A549 (cell line): ENCODE measurements around the gene MTA3. TPM values are rescaled to one million over a fixed set of nuclear protein-coding genes. Genes with fewer than 3 reads are reported as not detected.

Experiments used
- ATAC-seq, 2 experiments: fragments of 200-7000 bp in 1 of 2; fragments of >200 bp in 1 of 2; cut with Nextera tagmentation in 1 of 2; cut with Tn5 transposase in 1 of 2; 3 replicates each; pipeline versions ENCODE4 v1.8.0 to v1.9.1; 2018 to 2020; ENCODE audit warnings: mild to moderate bottlenecking in 1 of 2, moderate library complexity in 1 of 2
- CTCF ChIA-PET: fragments of 300-600 bp; sonication (Branson Sonifier 250); formaldehyde crosslinking; extraction: SDS; loops from one replicate; lab custom pipeline; 2021; ENCODE audit warnings: antibody characterized with exemption, inconsistent platforms; lab: Yijun Ruan, JAX
- POLR2A ChIA-PET: fragments of 350-600 bp; formaldehyde crosslinking; extraction: SDS; loops from one replicate; lab custom pipeline; 2021; ENCODE audit warnings: antibody characterized with exemption, inconsistent platforms; lab: Yijun Ruan, JAX
- DNase-seq, 2 experiments: peaks; one replicate each; pipeline versions ENCODE4 v3.0.0 to v3.0.0-alpha.2; 2011 to 2016; ENCODE audit warnings: low read depth in 1 of 2, low spot score in 1 of 2
- FAIRE-seq: peaks from 2 replicates; lab custom pipeline; 2011; peaks lifted over from hg19 to GRCh38; lab: Jason Lieb, UNC
- H3K27ac ChIP-seq, 2 experiments: fragments of >200 bp; sonication (Bioruptor Twin); formaldehyde crosslinking; 3 replicates each; pipeline ENCODE4 v1.5.1; 2016 to 2017
- H3K4me1 ChIP-seq: fragments of >200 bp; sonication (Bioruptor Twin); formaldehyde crosslinking; 3 replicates; pipeline ENCODE4 v1.6.1; 2016
- H3K4me2 ChIP-seq: fragments of >200 bp; sonication (Bioruptor Twin); formaldehyde crosslinking; 3 replicates; pipeline ENCODE4 v1.6.1; 2016
- H3K4me3 ChIP-seq: fragments of >200 bp; sonication (Bioruptor Twin); formaldehyde crosslinking; 3 replicates; pipeline ENCODE4 v1.5.1; 2016
- H3K9me3 ChIP-seq: fragments of >200 bp; sonication (Bioruptor Twin); formaldehyde crosslinking; 3 replicates; pipeline ENCODE4 v1.6.1; 2016
- BCL3 ChIP-seq: fragments of >200 bp; sonication (Bioruptor Twin); formaldehyde crosslinking; IDR thresholded peaks from 3 replicates; pipeline ENCODE4 v1.6.1; 2016
- CBX8 ChIP-seq: fragments of 200-600 bp; sonication (generic); IDR thresholded peaks from 2 replicates; pipeline ENCODE4 v1.6.1; 2016
- CEBPB ChIP-seq, 2 experiments: fragments of >200 bp in 1 of 2; sonication (Bioruptor Twin) in 1 of 2; formaldehyde crosslinking in 1 of 2; IDR thresholded peaks; 2 replicates each; pipeline ENCODE4 v1.6.1; 2012 to 2016
- EHMT2 ChIP-seq: fragments of 200-600 bp; sonication (generic); IDR thresholded peaks from 2 replicates; pipeline ENCODE4 v1.6.1; 2016; ENCODE audit warnings: antibody characterized with exemption, low read depth, mild to moderate bottlenecking, moderate library complexity
- FOXS1 ChIP-seq: fragments of 250-450 bp; sonication (Bioruptor Pico); IDR thresholded peaks from 2 replicates; pipeline ENCODE4 v1.5.0; 2020; ENCODE audit warnings: mild to moderate bottlenecking, moderate library complexity
- HOXB5 ChIP-seq: fragments of 250-450 bp; sonication (Bioruptor Pico); IDR thresholded peaks from 2 replicates; pipeline ENCODE4 v1.5.0; 2020; ENCODE audit warnings: mild to moderate bottlenecking, moderate library complexity
- JUNB ChIP-seq: fragments of >200 bp; sonication (Bioruptor Twin); formaldehyde crosslinking; IDR thresholded peaks from 2 replicates; pipeline ENCODE4 v1.6.1; 2016
- KDM1A ChIP-seq: fragments of 200-600 bp; sonication (generic); IDR thresholded peaks from 2 replicates; pipeline ENCODE4 v1.6.1; 2016; ENCODE audit warnings: low read depth, mild to moderate bottlenecking
- KDM5A ChIP-seq: fragments of 200-600 bp; sonication (generic); IDR thresholded peaks from 2 replicates; pipeline ENCODE4 v1.6.1; 2016; ENCODE audit warnings: antibody characterized with exemption, mild to moderate bottlenecking
- MYC ChIP-seq: IDR thresholded peaks from 2 replicates; pipeline ENCODE4 v1.6.1; 2012; ENCODE audit warnings: mild to moderate bottlenecking, inconsistent platforms, low read length, improper control_type of control experiment, borderline replicate concordance
- NPAS2 ChIP-seq: fragments of 250-450 bp; sonication (Bioruptor Pico); IDR thresholded peaks from 2 replicates; pipeline ENCODE4 v1.8.0; 2022; ENCODE audit warnings: mild to moderate bottlenecking, moderate library complexity, borderline replicate concordance
- REST ChIP-seq: fragments of 200-600 bp; sonication (generic); IDR thresholded peaks from 2 replicates; pipeline ENCODE4 v1.6.1; 2016; ENCODE audit warnings: antibody characterized with exemption, mild to moderate bottlenecking, moderate library complexity
- RFX5 ChIP-seq: fragments of 450-650 bp; IDR thresholded peaks from 2 replicates; pipeline ENCODE4 v1.7.1; 2014; ENCODE audit warnings: antibody characterized with exemption, mild to moderate bottlenecking, moderate library complexity
- WGBS: methylation state at CpG from one replicate; pipeline ENCODE4 v1.1.6; 2017; ENCODE audit errors: missing lambda C conversion rate; 5-methylcytosine and 5-hydroxymethylcytosine counted together
- polyA plus RNA-seq, 4 experiments: library from polyadenylated mRNA; depleted of rRNA in 3 of 4; stranded (reverse); fragments of >200 nt; fragmentation: RNase III in 1 of 4; extraction: RNeasy Plus Mini Kit Qiagen cat#74134 plus additional on column Dnase treatment in 1 of 4; gene quantifications; 2 replicates in 3 of 4; 3 replicates in 1 of 4; pipeline ENCODE4 v1.2.3, GENCODE V29; 2011 to 2017
- TF ChIP-seq, protein P1 (sequence below): fragments of 250-450 bp; sonication (Bioruptor Pico); IDR thresholded peaks from 2 replicates; pipeline ENCODE4 v1.5.0; 2021; ENCODE audit warnings: mild to moderate bottlenecking, moderate library complexity, borderline replicate concordance
- TF ChIP-seq, protein P2 (sequence below): fragments of 450-650 bp; IDR thresholded peaks from 2 replicates; pipeline ENCODE4 v1.6.1; 2014; ENCODE audit warnings: antibody characterized with exemption

The MTA3 gene
- polyA plus RNA-seq, 2 of the 4 experiments (the other 2 are of a cell fraction) = 49.3 to 74.1 TPM

- TF ChIP-seq, protein P1, sequence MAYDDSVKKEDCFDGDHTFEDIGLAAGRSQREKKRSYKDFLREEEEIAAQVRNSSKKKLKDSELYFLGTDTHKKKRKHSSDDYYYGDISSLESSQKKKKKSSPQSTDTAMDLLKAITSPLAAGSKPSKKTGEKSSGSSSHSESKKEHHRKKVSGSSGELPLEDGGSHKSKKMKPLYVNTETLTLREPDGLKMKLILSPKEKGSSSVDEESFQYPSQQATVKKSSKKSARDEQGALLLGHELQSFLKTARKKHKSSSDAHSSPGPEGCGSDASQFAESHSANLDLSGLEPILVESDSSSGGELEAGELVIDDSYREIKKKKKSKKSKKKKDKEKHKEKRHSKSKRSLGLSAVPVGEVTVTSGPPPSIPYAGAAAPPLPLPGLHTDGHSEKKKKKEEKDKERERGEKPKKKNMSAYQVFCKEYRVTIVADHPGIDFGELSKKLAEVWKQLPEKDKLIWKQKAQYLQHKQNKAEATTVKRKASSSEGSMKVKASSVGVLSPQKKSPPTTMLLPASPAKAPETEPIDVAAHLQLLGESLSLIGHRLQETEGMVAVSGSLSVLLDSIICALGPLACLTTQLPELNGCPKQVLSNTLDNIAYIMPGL (CRISPR knock-in tag) = no peak
- TF ChIP-seq MYC (no peak), REST (no peak), HOXB5 (CRISPR knock-in tag) (no peak), EHMT2 (no peak), NPAS2 (CRISPR knock-in tag) (no peak)
- TF ChIP-seq, protein P2, sequence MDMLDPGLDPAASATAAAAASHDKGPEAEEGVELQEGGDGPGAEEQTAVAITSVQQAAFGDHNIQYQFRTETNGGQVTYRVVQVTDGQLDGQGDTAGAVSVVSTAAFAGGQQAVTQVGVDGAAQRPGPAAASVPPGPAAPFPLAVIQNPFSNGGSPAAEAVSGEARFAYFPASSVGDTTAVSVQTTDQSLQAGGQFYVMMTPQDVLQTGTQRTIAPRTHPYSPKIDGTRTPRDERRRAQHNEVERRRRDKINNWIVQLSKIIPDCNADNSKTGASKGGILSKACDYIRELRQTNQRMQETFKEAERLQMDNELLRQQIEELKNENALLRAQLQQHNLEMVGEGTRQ = no peak
- TF ChIP-seq, all 56 proteins: peak for 0
These were observed 17.3 kb downstream of the MTA3 start (continued) for GRCh38 chr2:42585779-42586178.

GRCh38 chr2:42587526-42588117 lies 19.2 kb downstream of the MTA3 start:
- CTCF ChIA-PET = interaction anchor here (1.0 to 2.0 kb wide), 3 partner anchors 9 to 76 kb away, joined by 3 to 4 read pairs (median 4); no protein-coding TSS in a partner anchor
- 81% methylated on average over 4 of the region's 4 CpGs for WGBS

More at GRCh38 chr2:42587526-42588117, 19.2 kb downstream of the MTA3 start:
- TF ChIP-seq EHMT2 (no peak), CEBPB (IDR thresholded peaks at IDR 0.05) (no peak), RFX5 (no peak), REST (no peak), KDM5A (no peak), CBX8 (no peak), KDM1A (no peak), JUNB (no peak), BCL3 (no peak), FOXS1 (CRISPR knock-in tag) (no peak)
- no peak overlapping the region for H3K4me3 ChIP-seq
- POLR2A ChIA-PET = no interaction called here
- H3K9me3 ChIP-seq = no peaks in the 10 kb centered on the region
- no peaks in the 10 kb centered on the region for H3K4me1 ChIP-seq
- no peak for FAIRE-seq
- no peak for ATAC-seq
- H3K27ac ChIP-seq = no peak overlapping the region
- no peak for DNase-seq
- no peak overlapping the region for H3K4me2 ChIP-seq
